IMR-90 (cell line): ENCODE results near the gene BAZ1A. TPM values are rescaled to one million over a fixed set of nuclear protein-coding genes. Genes with fewer than 3 reads are reported as not detected.
A peak's percentile ranks its signal among the peaks of the same experiment; 100 is the strongest.

ENCODE experiments used
- ATAC-seq: fragments of 200-7000 bp; cut with Tn5 transposase; 2 replicates; pipeline ENCODE4 v1.9.1; 2020; ENCODE audit warnings: low read depth, mild to moderate bottlenecking, moderate library complexity
- BruUV-seq: library from RNA; stranded (reverse); fragments of 400-500 nt; replicated peaks from 2 replicates; lab custom pipeline; 2021; lab: Mats Ljungman, UMichigan
- CTCF ChIA-PET: fragments of 300-600 bp; formaldehyde crosslinking; extraction: SDS; loops from one replicate; lab custom pipeline; 2021; ENCODE audit warnings: antibody characterized with exemption; lab: Yijun Ruan, JAX
- POLR2A ChIA-PET: fragments of 300-600 bp; sonication (Branson Sonifier 250); formaldehyde crosslinking; loops from one replicate; lab custom pipeline; 2022; ENCODE audit warnings: antibody characterized with exemption; ENCODE audit not compliant: unreplicated experiment; lab: Charles Lee
- DNase-seq: peaks from one replicate; pipeline ENCODE4 v3.0.0; 2013
- H2AFZ ChIP-seq: replicated peaks from 2 replicates; pipeline ENCODE3; 2013; ENCODE audit warnings: low read length, mild to moderate bottlenecking; ENCODE audit not compliant: poor library complexity
- H2AK5ac ChIP-seq: 2 replicates; pipeline ENCODE4 v1.6.1; 2013; ENCODE audit warnings: low read depth, low read length, inconsistent platforms
- H2AK9ac ChIP-seq: replicated peaks from 2 replicates; pipeline ENCODE3; 2013; ENCODE audit warnings: mild to moderate bottlenecking, low read depth, low read length, moderate library complexity; ENCODE audit not compliant: poor library complexity
- H2BK120ac ChIP-seq: 2 replicates; pipeline ENCODE4 v1.6.1; 2013; ENCODE audit warnings: low read depth, low read length, inconsistent platforms
- H2BK15ac ChIP-seq: 3 replicates; pipeline ENCODE4 v1.6.1; 2013; ENCODE audit warnings: low read depth, low read length, inconsistent platforms
- H2BK20ac ChIP-seq: 2 replicates; pipeline ENCODE4 v1.6.1; 2013; ENCODE audit warnings: low read depth, mild to moderate bottlenecking, inconsistent platforms, low read length, moderate library complexity
- H2BK5ac ChIP-seq: 2 replicates; pipeline ENCODE4 v1.6.1; 2013; ENCODE audit warnings: mild to moderate bottlenecking, low read depth, low read length, inconsistent platforms; ENCODE audit not compliant: poor library complexity, severe bottlenecking
- H3K14ac ChIP-seq: replicated peaks from 2 replicates; pipeline ENCODE4 v1.6.1; 2013; ENCODE audit warnings: low read depth, low read length, inconsistent platforms
- H3K18ac ChIP-seq: 2 replicates; pipeline ENCODE4 v1.6.1; 2013; ENCODE audit warnings: low read depth, low read length, control low read depth
- H3K23ac ChIP-seq: 2 replicates; pipeline ENCODE4 v1.6.1; 2013; ENCODE audit warnings: low read depth, low read length, inconsistent platforms
- H3K27ac ChIP-seq: 2 replicates; pipeline ENCODE4 v1.5.1; 2013; ENCODE audit warnings: mild to moderate bottlenecking, control low read depth, low read length; ENCODE audit not compliant: insufficient read depth
- H3K27me3 ChIP-seq: 2 replicates; pipeline ENCODE4 v1.6.1; 2013; ENCODE audit warnings: low read length; ENCODE audit not compliant: control insufficient read depth, insufficient read depth
- H3K36me3 ChIP-seq: 2 replicates; pipeline ENCODE4 v1.6.1; 2013; ENCODE audit warnings: low read length, mixed read lengths; ENCODE audit not compliant: control insufficient read depth, insufficient read depth
- H3K4ac ChIP-seq: 2 replicates; pipeline ENCODE4 v1.6.1; 2013; ENCODE audit warnings: low read depth, low read length, inconsistent platforms
- H3K4me1 ChIP-seq: 2 replicates; pipeline ENCODE4 v1.6.1; 2013; ENCODE audit warnings: low read length, mixed read lengths; ENCODE audit not compliant: control insufficient read depth, insufficient read depth
- H3K4me2 ChIP-seq: 2 replicates; pipeline ENCODE4 v1.6.1; 2013; ENCODE audit warnings: low read depth, mild to moderate bottlenecking, control low read depth, low read length, moderate library complexity
- H3K4me3 ChIP-seq: 2 replicates; pipeline ENCODE4 v1.5.1; 2013; ENCODE audit warnings: low read depth, mild to moderate bottlenecking, control low read depth, low read length, moderate library complexity; ENCODE audit not compliant: insufficient read depth
- H3K56ac ChIP-seq: 2 replicates; pipeline ENCODE4 v1.6.1; 2013; ENCODE audit warnings: low read length, inconsistent platforms; ENCODE audit not compliant: insufficient read depth; ENCODE audit errors: extremely low read depth
- H3K79me1 ChIP-seq, 2 experiments: 2 replicates each; pipeline ENCODE4 v1.6.1; 2013; ENCODE audit warnings: low read length in 2 of 2, inconsistent platforms in 1 of 2, low read depth in 1 of 2
- H3K9ac ChIP-seq: 2 replicates; pipeline ENCODE4 v1.6.1; 2013; ENCODE audit warnings: low read depth, low read length, control low read depth
- H3K9me1 ChIP-seq: 2 replicates; pipeline ENCODE4 v1.6.1; 2013; ENCODE audit warnings: low read length, inconsistent platforms; ENCODE audit not compliant: insufficient read depth
- H3K9me3 ChIP-seq: 2 replicates; pipeline ENCODE4 v1.6.1; 2013; ENCODE audit warnings: low read length; ENCODE audit not compliant: control insufficient read depth, insufficient read depth
- H4K20me1 ChIP-seq: 2 replicates; pipeline ENCODE4 v1.6.1; 2013; ENCODE audit warnings: low read length, inconsistent platforms; ENCODE audit not compliant: insufficient read depth
- H4K5ac ChIP-seq: 2 replicates; pipeline ENCODE4 v1.6.1; 2013; ENCODE audit warnings: mild to moderate bottlenecking, low read depth, low read length, control low read depth
- H4K8ac ChIP-seq, 2 experiments: 2 replicates each; pipeline ENCODE4 v1.6.1; 2013; ENCODE audit warnings: low read depth in 2 of 2, low read length in 2 of 2, control low read depth in 1 of 2, inconsistent platforms in 1 of 2
- H4K91ac ChIP-seq: 2 replicates; pipeline ENCODE4 v1.6.1; 2013; ENCODE audit warnings: low read depth, low read length, inconsistent platforms; ENCODE audit not compliant: insufficient read depth
- BHLHE40 ChIP-seq: fragments of 150-350 bp; IDR thresholded peaks from 2 replicates; pipeline ENCODE4 v1.6.1; 2016; ENCODE audit warnings: mild to moderate bottlenecking, low read depth, low read length
- CEBPB ChIP-seq: IDR thresholded peaks from 2 replicates; pipeline ENCODE4 v1.6.1; 2012; ENCODE audit warnings: low read depth, low read length, improper control_type of control experiment
- FOS ChIP-seq: fragments of 150-350 bp; IDR thresholded peaks from 2 replicates; pipeline ENCODE4 v1.6.1; 2016; ENCODE audit warnings: low read depth, low read length
- MAFK ChIP-seq: IDR thresholded peaks from 2 replicates; pipeline ENCODE4 v1.6.1; 2012; ENCODE audit warnings: low read depth, low read length, improper control_type of control experiment
- NFE2L2 ChIP-seq: fragments of 150-350 bp; IDR thresholded peaks from 2 replicates; pipeline ENCODE4 v1.6.1; 2016; ENCODE audit warnings: low read depth, mild to moderate bottlenecking, low read length
- POLR2A ChIP-seq: IDR thresholded peaks from 2 replicates; pipeline ENCODE4 v1.6.1; 2012; ENCODE audit warnings: mild to moderate bottlenecking, low read depth, low read length
- RFX5 ChIP-seq: IDR thresholded peaks from 2 replicates; pipeline ENCODE4 v1.8.0; 2012; ENCODE audit warnings: low read depth, mild to moderate bottlenecking, low read length, moderate library complexity
- WGBS, 2 experiments: methylation state at CpG; one replicate each; pipeline versions ENCODE4 v1.1.5 to v1.1.7; 2013; ENCODE audit warnings: missing lambda C conversion rate in 2 of 2; ENCODE audit not compliant: insufficient read length in 1 of 2; ENCODE audit errors: extremely low coverage in 2 of 2; 5-methylcytosine and 5-hydroxymethylcytosine counted together
- dilution Hi-C: fragments of 300-500 bp; cut with HindIII; formaldehyde crosslinking; loops from one replicate; pipeline ENCODE4 v1.14.3; 2018; ENCODE audit warnings: low sequenced_read_pairs; ENCODE audit not compliant: unreplicated experiment
- in situ Hi-C: fragments of 300-500 bp; cut with MboI; formaldehyde crosslinking; loops from 3 replicates; pipeline ENCODE4 v1.14.3; 2019; ENCODE audit warnings: low sequenced_read_pairs, inconsistent platforms, mixed read lengths
- intact Hi-C: fragments of 100-400 bp; cut with micrococcal nuclease; formaldehyde crosslinking; loops from 2 replicates; pipeline ENCODE4 v1.10.0; 2022
- polyA plus RNA-seq, 3 experiments: library from polyadenylated mRNA; depleted of rRNA; stranded (reverse); fragments of >200 nt; gene quantifications; 2 replicates each; pipeline ENCODE4 v1.2.3, GENCODE V29; 2012; ENCODE audit warnings: low replicate concordance in 1 of 3
- total RNA-seq: library from RNA; depleted of rRNA; stranded (reverse); fragments of >200 nt; gene quantifications from 2 replicates; pipeline ENCODE4 v1.2.3, GENCODE V29; 2012
- TF ChIP-seq, protein P1 (sequence below): fragments of 150-350 bp; IDR thresholded peaks from 2 replicates; pipeline ENCODE4 v1.6.1; 2016; ENCODE audit warnings: low read depth, mild to moderate bottlenecking, low read length, moderate library complexity, borderline replicate concordance
- TF ChIP-seq, protein P2 (sequence below): conservative IDR thresholded peaks from 2 replicates; pipeline ENCODE4 v1.5.1; 2012; ENCODE audit warnings: mild to moderate bottlenecking, low read depth, low read length, improper control_type of control experiment
- TF ChIP-seq, protein P3 (sequence below): fragments of 150-350 bp; IDR thresholded peaks from 2 replicates; pipeline ENCODE4 v1.6.1; 2017; ENCODE audit warnings: mild to moderate bottlenecking, antibody characterized with exemption, low read length, low read depth

The BAZ1A gene
- total and polyA plus RNA-seq, 2 of the 4 experiments (the other 2 are of a cell fraction), result 15.3 to 23.8 TPM

DNA sequence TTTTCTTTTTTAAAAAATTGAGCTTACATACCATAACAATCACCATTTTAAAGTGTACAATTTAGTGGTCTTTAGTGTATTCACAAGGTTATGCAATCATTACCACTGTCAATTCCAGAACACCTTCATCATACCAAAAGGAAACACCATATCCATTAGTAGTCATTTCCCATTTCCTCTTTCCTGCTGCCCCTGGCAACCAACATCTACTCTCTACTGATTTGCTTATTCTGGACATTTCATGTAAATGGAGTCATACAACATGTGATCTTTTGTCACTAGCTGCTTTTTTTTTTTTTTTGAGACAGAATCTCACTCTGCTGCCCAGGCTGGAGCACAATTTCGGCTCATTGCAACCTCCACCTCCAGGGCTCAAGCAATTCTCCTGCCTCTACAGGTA is 93.9 kb downstream of the BAZ1A start:
- WGBS, 2 experiments, result no CpG with 5 or more reads among the region's 1 CpG
- no peak overlapping the region for H2AK5ac ChIP-seq
- no peak overlapping the region for H3K9ac ChIP-seq
- H3K14ac ChIP-seq, result no peak overlapping the region
- H2AFZ ChIP-seq, result no peak overlapping the region
- H3K56ac ChIP-seq, result no peak overlapping the region
- peak; percentile 96 for DNase-seq
- H4K5ac ChIP-seq, result no peak overlapping the region
- no peak overlapping the region for H4K91ac ChIP-seq
- H3K79me1 ChIP-seq, result peaks cover 7 to 8% of the 10 kb centered on the region in 2 experiments; a peak in 2 of 4 replicates
- no peak overlapping the region for H2BK15ac ChIP-seq
- 0 out of 2 replicates have a peak, but pooled peaks cover 2% of the 10 kb centered on the region for H3K9me1 ChIP-seq
- TF ChIP-seq CEBPB (peak; percentile 98), POLR2A (no peak), FOS (no peak), RFX5 (peak; percentile 50; the same call in 1 of the 2 replicates), BHLHE40 (0 out of 2 replicates have a peak, but pooled peaks have one; percentile 25), MAFK (peak; percentile 59; the same call in 1 of the 2 replicates), NFE2L2 (no peak)
- TF ChIP-seq, protein P1, sequence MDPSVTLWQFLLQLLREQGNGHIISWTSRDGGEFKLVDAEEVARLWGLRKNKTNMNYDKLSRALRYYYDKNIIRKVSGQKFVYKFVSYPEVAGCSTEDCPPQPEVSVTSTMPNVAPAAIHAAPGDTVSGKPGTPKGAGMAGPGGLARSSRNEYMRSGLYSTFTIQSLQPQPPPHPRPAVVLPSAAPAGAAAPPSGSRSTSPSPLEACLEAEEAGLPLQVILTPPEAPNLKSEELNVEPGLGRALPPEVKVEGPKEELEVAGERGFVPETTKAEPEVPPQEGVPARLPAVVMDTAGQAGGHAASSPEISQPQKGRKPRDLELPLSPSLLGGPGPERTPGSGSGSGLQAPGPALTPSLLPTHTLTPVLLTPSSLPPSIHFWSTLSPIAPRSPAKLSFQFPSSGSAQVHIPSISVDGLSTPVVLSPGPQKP, result no peak
- TF ChIP-seq, protein P2, sequence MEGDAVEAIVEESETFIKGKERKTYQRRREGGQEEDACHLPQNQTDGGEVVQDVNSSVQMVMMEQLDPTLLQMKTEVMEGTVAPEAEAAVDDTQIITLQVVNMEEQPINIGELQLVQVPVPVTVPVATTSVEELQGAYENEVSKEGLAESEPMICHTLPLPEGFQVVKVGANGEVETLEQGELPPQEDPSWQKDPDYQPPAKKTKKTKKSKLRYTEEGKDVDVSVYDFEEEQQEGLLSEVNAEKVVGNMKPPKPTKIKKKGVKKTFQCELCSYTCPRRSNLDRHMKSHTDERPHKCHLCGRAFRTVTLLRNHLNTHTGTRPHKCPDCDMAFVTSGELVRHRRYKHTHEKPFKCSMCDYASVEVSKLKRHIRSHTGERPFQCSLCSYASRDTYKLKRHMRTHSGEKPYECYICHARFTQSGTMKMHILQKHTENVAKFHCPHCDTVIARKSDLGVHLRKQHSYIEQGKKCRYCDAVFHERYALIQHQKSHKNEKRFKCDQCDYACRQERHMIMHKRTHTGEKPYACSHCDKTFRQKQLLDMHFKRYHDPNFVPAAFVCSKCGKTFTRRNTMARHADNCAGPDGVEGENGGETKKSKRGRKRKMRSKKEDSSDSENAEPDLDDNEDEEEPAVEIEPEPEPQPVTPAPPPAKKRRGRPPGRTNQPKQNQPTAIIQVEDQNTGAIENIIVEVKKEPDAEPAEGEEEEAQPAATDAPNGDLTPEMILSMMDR, result no peak
- TF ChIP-seq, protein P3, sequence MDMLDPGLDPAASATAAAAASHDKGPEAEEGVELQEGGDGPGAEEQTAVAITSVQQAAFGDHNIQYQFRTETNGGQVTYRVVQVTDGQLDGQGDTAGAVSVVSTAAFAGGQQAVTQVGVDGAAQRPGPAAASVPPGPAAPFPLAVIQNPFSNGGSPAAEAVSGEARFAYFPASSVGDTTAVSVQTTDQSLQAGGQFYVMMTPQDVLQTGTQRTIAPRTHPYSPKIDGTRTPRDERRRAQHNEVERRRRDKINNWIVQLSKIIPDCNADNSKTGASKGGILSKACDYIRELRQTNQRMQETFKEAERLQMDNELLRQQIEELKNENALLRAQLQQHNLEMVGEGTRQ, result peak; percentile 80
- in situ Hi-C loops, result no loop called here
- H2BK5ac ChIP-seq, result peak overlapping the region; percentile 78
- no peaks in the 10 kb centered on the region for H3K9me3 ChIP-seq
- ATAC-seq, result peak; percentile 87
- H3K4me2 ChIP-seq, result no peak overlapping the region
- BruUV-seq, result no TSS peak
- H3K27me3 ChIP-seq, result no peaks in the 10 kb centered on the region
- H3K4ac ChIP-seq, result peak overlapping the region; percentile 58; the same call in 1 of the 2 replicates
- no peak overlapping the region for H3K4me3 ChIP-seq
- no peak overlapping the region for H3K18ac ChIP-seq
- no peak overlapping the region for H2AK9ac ChIP-seq
- peak overlapping the region; percentile 39; the same call in 1 of the 2 replicates for H3K27ac ChIP-seq
- ChIA-PET CTCF (interaction anchor here (0.6 kb wide), 2 partner anchors 20 to 877 kb away, joined by 3 to 4 read pairs; no protein-coding TSS in a partner anchor), POLR2A (interaction anchor here (0.6 to 0.7 kb wide), 2 partner anchors 331 to 679 kb away, joined by 5 to 6 read pairs; no protein-coding TSS in a partner anchor)
- intact Hi-C loops, result no loop called here
- peak overlapping the region; percentile 71; the same call in 1 of the 2 replicates for H2BK120ac ChIP-seq
- H3K23ac ChIP-seq, result no peak overlapping the region
- H2BK20ac ChIP-seq, result no peak overlapping the region
- no peaks in the 10 kb centered on the region for H4K20me1 ChIP-seq
- H4K8ac ChIP-seq, result 0 out of 4 replicates have a peak overlapping the region, but pooled peaks of 1 of the 2 experiments have one; percentile 59
- peaks cover 2% of the 10 kb centered on the region; the same call in 1 of the 2 replicates for H3K4me1 ChIP-seq
- dilution Hi-C loops, result no loop called here
- H3K36me3 ChIP-seq, result peaks cover 7% of the 10 kb centered on the region
